HG03175 (cell line): Measurements from ENCODE around the gene RFX4.

Source experiments
- ATAC-seq: cut with Tn5 transposase; IDR thresholded peaks from one replicate; pipeline ENCODE4 v1.9.1; 2021; ENCODE audit warnings: mild to moderate bottlenecking, moderate library complexity; ENCODE audit not compliant: unreplicated experiment

RFX4 gene

DNA sequence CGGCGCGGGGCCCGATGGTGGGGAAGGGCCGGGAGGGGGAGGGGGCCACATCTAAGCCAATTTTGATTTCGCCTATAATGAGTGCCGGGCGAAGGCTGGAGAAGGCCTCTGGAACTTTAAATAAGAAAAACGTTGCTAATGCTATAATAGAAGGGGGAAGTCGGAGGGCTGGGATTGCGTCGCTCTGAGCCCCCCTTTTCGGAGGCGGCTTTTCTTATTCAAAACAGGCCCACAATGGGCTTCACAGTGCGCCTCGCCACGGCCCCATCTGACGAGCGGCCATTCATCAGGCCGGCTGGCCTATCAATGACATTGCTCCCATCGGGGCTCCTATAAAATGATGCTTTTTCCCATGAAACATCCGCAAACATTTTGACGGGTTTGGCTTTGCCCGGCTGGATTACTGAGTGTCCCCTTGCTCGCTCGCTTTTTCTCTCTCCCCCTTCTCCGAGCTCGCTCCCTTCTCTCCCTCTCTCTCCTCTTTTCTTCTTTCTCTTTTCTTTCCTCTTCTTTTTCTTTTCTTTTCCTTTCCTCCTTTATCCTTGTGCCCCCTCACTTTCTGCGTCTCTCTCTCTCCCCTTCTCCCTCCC lies at the start of gene RFX4:
RFX4 (plus strand) TSS at position 364 of the 590 bp plus-strand sequence. CDS start 317 bp downstream, outside the sequence.
- no peak for ATAC-seq

DNA sequence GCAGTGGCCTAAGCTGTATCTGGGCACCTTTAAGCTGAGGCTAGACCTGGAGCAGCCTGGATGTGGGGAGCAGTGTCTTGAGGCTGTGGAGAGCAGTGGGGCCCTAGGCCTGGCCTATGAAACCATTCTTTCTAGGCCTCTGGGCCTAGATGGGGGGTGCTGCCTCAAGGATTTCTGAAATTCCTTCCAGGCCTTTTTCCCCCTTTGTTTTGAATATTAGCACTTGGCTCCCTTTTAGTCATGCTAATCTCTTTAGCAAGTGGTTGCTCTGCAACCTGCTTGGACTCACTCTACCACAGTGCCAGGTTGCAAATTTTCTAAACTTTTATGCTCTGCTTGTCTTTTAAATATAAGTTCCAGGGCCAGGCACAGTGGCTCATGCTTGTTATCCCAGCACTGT lies 41.6 kb upstream of the RFX4 start:
- ATAC-seq = no peak

DNA sequence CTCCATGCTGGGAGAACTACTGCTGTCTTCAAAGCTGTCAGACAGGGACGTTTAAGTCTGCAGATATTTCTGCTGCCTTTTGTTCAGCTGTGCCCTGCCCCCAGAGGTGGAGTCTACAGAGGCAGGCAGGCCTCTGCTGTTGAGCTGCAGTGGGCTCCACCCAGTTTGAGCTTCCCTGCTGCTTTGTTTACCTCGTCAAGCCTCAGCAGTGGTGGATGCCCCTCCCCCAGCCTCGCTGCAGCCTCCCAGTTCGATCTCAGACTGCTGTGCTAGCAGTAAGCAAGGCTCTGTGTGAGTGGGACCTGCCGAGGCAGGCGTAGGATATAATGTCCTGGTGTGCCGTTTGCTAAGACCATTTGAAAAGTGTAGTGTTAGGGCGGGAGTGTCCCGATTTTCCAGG lies 31.4 kb upstream of the RFX4 start:
- ATAC-seq = no peak

GRCh38 chr12:106552228-106552627 lies 30.6 kb upstream of the RFX4 start:
- ATAC-seq = no peak

- ATAC-seq = no peak
Measured at GRCh38 chr12:106564678-106565329, 18.0 kb upstream of the RFX4 start.

GRCh38 chr12:106566771-106567170 lies 16.0 kb upstream of the RFX4 start:
- no peak for ATAC-seq

DNA sequence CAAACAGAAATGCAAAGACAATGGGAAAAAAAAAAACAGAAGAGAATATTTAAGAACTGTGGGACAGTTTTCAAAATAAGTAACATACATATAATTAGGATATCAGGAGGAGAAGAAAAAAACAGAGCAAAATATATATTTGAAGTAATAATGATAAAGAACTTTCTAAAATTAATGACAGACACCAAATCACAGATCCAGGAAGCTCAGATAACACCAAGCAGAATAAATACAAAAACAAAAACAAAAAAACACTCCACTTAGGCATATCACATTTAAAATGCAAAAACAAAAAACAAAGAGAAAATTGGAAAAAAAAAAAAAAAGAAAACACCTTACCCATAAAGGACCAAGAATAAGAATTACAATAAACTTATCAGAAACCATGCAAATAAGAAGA lies 9.6 kb upstream of the RFX4 start:
- ATAC-seq = no peak

- no peak for ATAC-seq
Measured at GRCh38 chr12:106576848-106577247, 6.0 kb upstream of the RFX4 start.

- no peak for ATAC-seq
Measured at GRCh38 chr12:106580671-106581508, 1.9 kb upstream of the RFX4 start.

- ATAC-seq = no peak
Measured at GRCh38 chr12:106581543-106582248, 1.1 kb upstream of the RFX4 start.

DNA sequence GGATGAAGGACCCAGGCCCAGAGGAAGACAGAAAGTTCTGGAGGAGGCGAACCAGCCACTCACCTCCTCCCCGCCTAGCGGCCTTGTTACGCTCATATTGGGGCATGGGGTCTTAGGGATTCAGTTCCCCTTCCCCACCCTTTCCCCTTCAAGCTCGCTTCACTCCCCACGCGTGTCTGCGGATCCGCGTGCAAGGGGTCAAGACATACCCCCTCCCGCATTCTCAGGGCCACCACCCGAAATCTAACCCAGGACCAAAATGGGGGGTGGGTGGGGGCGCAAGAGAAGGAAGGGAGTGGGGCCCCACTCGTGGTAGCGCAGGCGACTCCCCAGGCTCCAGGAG lies 584 bp upstream of the RFX4 start:
- ATAC-seq = no peak

DNA sequence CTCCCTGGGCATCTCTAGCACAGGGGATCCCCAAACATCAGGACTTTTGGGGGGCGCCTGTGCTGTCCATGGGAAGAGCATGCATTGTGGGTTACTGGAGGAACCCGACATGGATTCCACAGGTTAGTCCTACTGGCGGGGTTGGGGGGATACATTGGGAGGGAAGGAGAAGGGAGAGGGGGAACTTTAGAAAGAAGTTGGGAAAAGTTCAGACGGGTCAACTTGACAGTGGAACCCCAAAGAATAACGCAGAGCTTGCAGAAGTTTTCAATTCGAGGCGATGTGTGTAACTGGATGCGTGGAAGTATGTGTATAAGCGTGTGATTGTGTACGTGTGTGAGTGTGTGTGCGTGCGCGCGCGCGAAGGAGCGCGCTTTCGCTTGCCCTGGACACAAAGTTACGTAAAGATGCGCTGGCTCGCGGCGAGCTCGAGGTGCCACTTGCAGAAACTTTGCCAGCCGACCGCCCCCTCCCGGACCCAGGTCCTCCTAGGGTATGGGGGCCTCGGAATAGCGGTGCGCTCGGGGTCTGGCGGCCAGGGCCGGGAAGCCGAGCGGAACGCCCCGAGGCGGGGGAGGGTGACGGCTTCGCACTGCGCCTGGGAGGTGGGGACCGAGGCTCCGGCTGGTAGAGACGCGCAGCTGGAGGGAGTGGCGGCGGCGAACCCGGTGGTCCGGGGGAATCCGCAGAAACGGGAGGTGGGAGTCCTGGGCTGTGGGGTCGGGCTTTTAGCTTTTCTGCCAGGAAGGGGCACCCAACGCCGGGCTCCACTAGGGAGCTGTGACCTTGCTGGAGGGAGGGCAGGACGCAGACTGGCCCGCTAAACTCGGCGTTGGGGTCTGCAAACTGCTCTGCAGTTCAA lies 669 bp downstream of the RFX4 start:
- no peak for ATAC-seq

GRCh38 chr12:106584104-106585064 lies 1.6 kb downstream of the RFX4 start:
- no peak for ATAC-seq

DNA sequence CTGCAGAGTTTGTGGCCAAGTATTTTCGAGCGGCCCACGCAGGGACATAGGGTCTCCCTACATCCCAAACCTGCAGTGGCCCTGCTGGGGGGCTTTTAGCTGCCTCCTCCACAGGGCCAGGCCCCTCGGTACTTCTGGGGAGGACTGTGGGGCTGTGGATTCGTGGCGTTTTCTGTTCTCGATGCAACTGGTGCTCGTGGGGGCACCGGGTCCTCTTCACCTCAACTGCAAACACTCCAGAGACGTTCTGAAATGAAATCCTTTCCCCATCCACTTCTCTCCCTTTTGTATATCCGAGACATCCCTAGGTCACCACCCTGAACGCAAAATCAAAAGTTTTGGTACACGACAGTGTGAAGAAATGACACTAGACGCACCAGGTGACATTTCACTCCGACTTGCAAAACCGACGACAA lies 2.3 kb downstream of the RFX4 start:
- ATAC-seq = no peak

DNA sequence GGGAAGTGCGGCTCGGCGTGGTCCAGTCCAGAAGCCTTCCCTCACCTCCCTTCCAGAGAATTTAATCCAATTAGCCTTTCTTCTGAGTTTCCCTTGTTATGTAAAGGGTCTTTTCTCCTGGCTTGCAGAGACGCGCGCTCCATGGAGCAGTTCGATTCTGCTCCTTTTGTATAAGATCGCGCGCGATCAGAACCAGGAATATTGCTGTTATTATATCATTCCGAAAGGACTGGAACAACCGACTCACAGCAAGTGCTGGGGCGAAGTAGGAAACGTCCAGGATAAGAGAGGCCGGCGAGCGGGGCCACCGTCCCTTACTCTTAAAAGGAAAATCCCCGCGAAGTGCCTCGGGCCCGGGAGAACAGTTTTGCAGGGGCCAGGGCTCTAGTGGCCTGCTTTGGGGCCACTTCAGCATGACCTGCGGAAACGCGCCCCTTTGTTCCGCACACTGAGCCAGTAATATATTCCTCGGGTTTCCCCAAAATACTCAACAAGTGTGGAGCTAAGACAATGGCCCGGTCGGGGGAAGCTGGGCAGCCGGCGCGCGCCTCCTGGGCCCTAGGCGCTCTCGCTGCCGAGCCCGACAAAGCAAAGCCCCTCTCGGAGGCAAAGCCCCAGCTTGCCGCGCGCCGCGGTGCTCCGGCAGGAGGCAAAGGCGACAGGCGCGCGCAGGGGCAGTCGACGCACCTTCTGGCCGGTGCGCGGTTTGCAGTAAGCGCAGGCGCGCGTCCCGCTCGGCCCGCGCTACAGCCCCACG lies 2.9 kb downstream of the RFX4 start:
- no peak for ATAC-seq

DNA sequence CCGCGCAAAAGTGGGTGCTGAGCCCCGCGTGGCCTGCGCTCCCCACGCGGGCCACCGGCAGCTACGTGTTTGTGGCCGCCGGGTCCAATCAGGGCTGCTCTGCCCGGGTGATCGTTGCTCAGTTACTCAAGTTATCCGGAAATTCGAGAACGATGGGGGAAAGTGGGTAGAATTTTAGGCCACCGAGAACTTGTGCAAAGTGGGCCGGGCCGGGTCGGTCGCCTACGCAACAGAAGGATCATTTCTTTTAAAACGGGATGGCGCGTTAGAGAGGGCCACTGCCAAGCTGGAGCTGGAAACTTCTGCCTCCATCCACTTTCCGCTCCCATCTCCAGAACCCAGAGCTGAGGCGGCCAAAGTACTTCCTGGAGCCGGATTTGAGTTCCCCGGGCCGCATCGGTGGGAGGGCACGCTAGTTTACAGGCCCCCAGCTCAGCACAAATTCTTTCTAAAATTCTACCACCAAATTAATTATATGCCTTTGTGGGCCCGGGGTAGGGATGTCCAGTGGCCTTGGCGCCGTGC lies 3.5 kb downstream of the RFX4 start:
- ATAC-seq = no peak

- ATAC-seq = no peak
Measured at GRCh38 chr12:106586803-106587684, 4.2 kb downstream of the RFX4 start.
